ENCODE data around the gene CNIH2. TPM values are rescaled to one million over a fixed set of nuclear protein-coding genes. Genes with fewer than 3 reads are reported as not detected.
A peak's percentile ranks its signal among the peaks of the same experiment; 100 is the strongest.

CNIH2 gene
- total and polyA plus RNA-seq, 7 experiments from 2014 or later: 1.3 to 12.3 (median 2.9) TPM; not detected in 2

- CTCF ChIA-PET: interaction anchor here (0.6 to 4.7 kb wide), 3 partner anchors 20 to 106 kb away, joined by 3 to 52 read pairs (median 15); no protein-coding TSS in a partner anchor
- intact Hi-C loops (cut with micrococcal nuclease): no loop called here
Measured at GRCh38 chr11:66331542-66332370, 53.8 kb downstream of the CNIH2 start.

GRCh38 chr11:66332371-66333219, 54.6 kb downstream of the CNIH2 start:
- Histone ChIP-seq H3K9me3 (ENCODE audit: control insufficient read depth in 2 of 3, low read length in 3 of 3) (no peaks in the 10 kb centered on the region), H3K27ac (ENCODE audit: low read depth, low read length) (no peak overlapping the region), H3K4me1 (ENCODE audit: control insufficient read depth in 2 of 2, insufficient read depth in 2 of 2, low read length in 2 of 2) (peaks cover 25 to 29% of the 10 kb centered on the region in 2 donors), H3K27me3 (ENCODE audit: control insufficient read depth in 2 of 2, insufficient read depth in 2 of 2, low read length in 2 of 2) (no peaks in the 10 kb centered on the region), H3K36me3 (ENCODE audit: control insufficient read depth in 2 of 3, insufficient read depth in 3 of 3, low read length in 3 of 3) (peaks cover 0 to 23% (median 0%) of the 10 kb centered on the region in 3 experiments), H3K4me3 (ENCODE audit: low read length) (no peak overlapping the region)
- H3K27ac Mint-ChIP-seq: peak overlapping the region in 1 of 9 donors; percentile 26
- no peaks in the 10 kb centered on the region for H3K9me3 Mint-ChIP-seq
- peaks cover 0 to 2% (median 0%) of the 10 kb centered on the region in 5 donors for H3K27me3 Mint-ChIP-seq
- peaks cover 9 to 28% (median 26%) of the 10 kb centered on the region in 7 donors for H3K4me1 Mint-ChIP-seq
- ChIA-PET CTCF (interaction anchor here (2.0 to 4.7 kb wide), 2 partner anchors 21 to 54 kb away, joined by 15 to 52 read pairs; no protein-coding TSS in a partner anchor), POLR2A (interaction anchor here (1.1 to 1.2 kb wide), 2 partner anchors 9 to 20 kb away, joined by 3 to 4 read pairs; no protein-coding TSS in a partner anchor)
- ATAC-seq: no peak
- peak overlapping the region in 3 of 10 donors; percentile 4 to 79 (median 16) for H3K4me3 Mint-ChIP-seq
- peaks cover 0 to 4% (median 0%) of the 10 kb centered on the region in 5 donors for H3K36me3 Mint-ChIP-seq
- intact Hi-C loops (cut with micrococcal nuclease): no loop called here
- DNase-seq: no peak

More at GRCh38 chr11:66331542-66332370, 53.8 kb downstream of the CNIH2 start:
- no peaks in the 10 kb centered on the region for H3K9me3 Mint-ChIP-seq
- H3K27me3 Mint-ChIP-seq: peaks cover 0 to 2% (median 0%) of the 10 kb centered on the region in 5 donors
- no peak overlapping the region for H3K27ac ChIP-seq (ENCODE audit: low read depth, low read length)
- no peak overlapping the region for H3K4me3 ChIP-seq (ENCODE audit: low read length)
- H3K27me3 ChIP-seq (ENCODE audit: control insufficient read depth in 2 of 2, insufficient read depth in 2 of 2, low read length in 2 of 2): no peaks in the 10 kb centered on the region
- peaks cover 30 to 35% of the 10 kb centered on the region in 2 donors for H3K4me1 ChIP-seq (ENCODE audit: control insufficient read depth in 2 of 2, insufficient read depth in 2 of 2, low read length in 2 of 2)
- DNase-seq (no peak), ATAC-seq (no peak)
- peaks cover 0 to 16% (median 0%) of the 10 kb centered on the region in 3 experiments for H3K36me3 ChIP-seq (ENCODE audit: control insufficient read depth in 2 of 3, insufficient read depth in 3 of 3, low read length in 3 of 3)
- peaks cover 15 to 34% (median 29%) of the 10 kb centered on the region in 7 donors for H3K4me1 Mint-ChIP-seq
- peaks cover 0 to 4% (median 0%) of the 10 kb centered on the region in 5 donors for H3K36me3 Mint-ChIP-seq
- H3K4me3 Mint-ChIP-seq: no peak overlapping the region
- POLR2A ChIA-PET: interaction anchor here (1.1 to 1.2 kb wide), 3 partner anchors 10 to 19 kb away, joined by 3 to 7 read pairs (median 4); partner anchors contain the start of gene B4GAT1
- no peaks in the 10 kb centered on the region for H3K9me3 ChIP-seq (ENCODE audit: control insufficient read depth in 2 of 3, low read length in 3 of 3)
- H3K27ac Mint-ChIP-seq: no peak overlapping the region

GRCh38 chr11:66333220-66333877, 55.4 kb downstream of the CNIH2 start:
- peaks cover 1 to 21% (median 19%) of the 10 kb centered on the region in 7 donors for H3K4me1 Mint-ChIP-seq
- H3K36me3 ChIP-seq (ENCODE audit: control insufficient read depth in 2 of 3, insufficient read depth in 3 of 3, low read length in 3 of 3): peaks cover 0 to 30% (median 0%) of the 10 kb centered on the region in 3 experiments
- peak overlapping the region in 2 of 10 donors; percentile 4 to 16 for H3K4me3 Mint-ChIP-seq
- peaks cover 0 to 2% (median 0%) of the 10 kb centered on the region in 5 donors for H3K27me3 Mint-ChIP-seq
- no peak overlapping the region for H3K4me3 ChIP-seq (ENCODE audit: low read length)
- no peaks in the 10 kb centered on the region for H3K9me3 ChIP-seq (ENCODE audit: control insufficient read depth in 2 of 3, low read length in 3 of 3)
- POLR2A ChIA-PET: interaction anchor here (1.1 kb wide), 1 partner anchor 21 kb away, joined by 4 read pairs; no protein-coding TSS in a partner anchor
- no peaks in the 10 kb centered on the region for H3K27me3 ChIP-seq (ENCODE audit: control insufficient read depth in 2 of 2, insufficient read depth in 2 of 2, low read length in 2 of 2)
- CTCF ChIA-PET: interaction anchor here (3.9 kb wide), 1 partner anchor 22 kb away, joined by 26 read pairs; no protein-coding TSS in a partner anchor
- ATAC-seq (no peak), DNase-seq (no peak)
- H3K4me1 ChIP-seq (ENCODE audit: control insufficient read depth in 2 of 2, insufficient read depth in 2 of 2, low read length in 2 of 2): peaks cover 18 to 22% of the 10 kb centered on the region in 2 donors
- no peak overlapping the region for H3K27ac Mint-ChIP-seq
- H3K9me3 Mint-ChIP-seq: no peaks in the 10 kb centered on the region
- no peak overlapping the region for H3K27ac ChIP-seq (ENCODE audit: low read depth, low read length)
- intact Hi-C loops (cut with micrococcal nuclease): no loop called here
- peaks cover 0 to 4% (median 0%) of the 10 kb centered on the region in 5 donors for H3K36me3 Mint-ChIP-seq

Other genes starting within 250 kb of the CNIH2 start
- not detected for gene GAL3ST3, start 229.0 kb upstream of the CNIH2 start, total RNA-seq
- gene GAL3ST3, start 229.0 kb upstream of the CNIH2 start, polyA plus RNA-seq: not detected
- gene SF3B2, start 225.8 kb upstream of the CNIH2 start, total RNA-seq: 100 to 1,000 TPM; 163 to 248 (median 206) TPM
- gene SF3B2, start 225.8 kb upstream of the CNIH2 start, polyA plus RNA-seq: 100 to 1,000 TPM in 1 of 2 donors, 10 to 100 TPM in 1; 81.8 to 140 TPM
- gene PACS1, start 207.9 kb upstream of the CNIH2 start, total RNA-seq: 100 to 1,000 TPM; 100 to 314 (median 252) TPM
- gene PACS1, start 207.9 kb upstream of the CNIH2 start, polyA plus RNA-seq: 100 to 1,000 TPM in 1 of 2 donors, 10 to 100 TPM in 1; 48.0 to 116 TPM
- gene KLC2, start 20.5 kb upstream of the CNIH2 start, total RNA-seq: 10 to 100 TPM; 26.7 to 53.6 (median 41.5) TPM
- 1 to 10 TPM; 5.5 to 7.6 TPM for gene KLC2, start 20.5 kb upstream of the CNIH2 start, polyA plus RNA-seq
- 100 to 1,000 TPM in 1 of 5 experiments, 10 to 100 TPM in 4; 60.6 to 151 (median 70.7) TPM for gene RAB1B, start 9.5 kb upstream of the CNIH2 start, total RNA-seq
- 10 to 100 TPM; 11.3 to 13.5 TPM for gene RAB1B, start 9.5 kb upstream of the CNIH2 start, polyA plus RNA-seq
- 10 to 100 TPM; 25.0 to 66.2 (median 33.3) TPM for gene YIF1A, start 11.0 kb downstream of the CNIH2 start, total RNA-seq
- gene YIF1A, start 11.0 kb downstream of the CNIH2 start, polyA plus RNA-seq: 10 to 100 TPM; 49.3 to 49.5 TPM
- under 1 TPM in 2 of 5 experiments, not detected in 3; 0.11 to 0.29 TPM for gene TMEM151A, start 13.7 kb downstream of the CNIH2 start, total RNA-seq
- not detected for gene TMEM151A, start 13.7 kb downstream of the CNIH2 start, polyA plus RNA-seq
- 1 to 10 TPM in 4 of 5 experiments, under 1 TPM in 1; 0.36 to 4.6 (median 1.8) TPM for gene CD248, start 38.9 kb downstream of the CNIH2 start, total RNA-seq
- gene CD248, start 38.9 kb downstream of the CNIH2 start, polyA plus RNA-seq: 10 to 100 TPM; 10.6 to 10.9 TPM
- 10 to 100 TPM in 3 of 5 experiments, 1 to 10 TPM in 2; 1.4 to 22.9 (median 12.3) TPM for gene RIN1, start 58.3 kb downstream of the CNIH2 start, total RNA-seq
- 1 to 10 TPM; 2.6 to 9.1 TPM for gene RIN1, start 58.3 kb downstream of the CNIH2 start, polyA plus RNA-seq
- 10 to 100 TPM; 35.9 to 50.8 (median 48.4) TPM for gene BRMS1, start 66.9 kb downstream of the CNIH2 start, total RNA-seq
- 10 to 100 TPM; 56.7 to 73.5 TPM for gene BRMS1, start 66.9 kb downstream of the CNIH2 start, polyA plus RNA-seq
- 10 to 100 TPM in 2 of 5 experiments, 1 to 10 TPM in 3; 2.2 to 11.8 (median 7.6) TPM for gene B4GAT1, start 69.5 kb downstream of the CNIH2 start, total RNA-seq
- gene B4GAT1, start 69.5 kb downstream of the CNIH2 start, polyA plus RNA-seq: 10 to 100 TPM; 13.5 to 18.2 TPM
- 10 to 100 TPM in 3 of 5 experiments, 1 to 10 TPM in 2; 6.0 to 18.9 (median 12.0) TPM for gene SLC29A2, start 93.6 kb downstream of the CNIH2 start, total RNA-seq
- 1 to 10 TPM; 2.7 to 6.2 TPM for gene SLC29A2, start 93.6 kb downstream of the CNIH2 start, polyA plus RNA-seq
- gene NPAS4, start 142.9 kb downstream of the CNIH2 start, total RNA-seq: under 1 TPM in 1 of 5 experiments, not detected in 4; 0.53 TPM
- not detected for gene NPAS4, start 142.9 kb downstream of the CNIH2 start, polyA plus RNA-seq
- 10 to 100 TPM; 23.5 to 64.1 (median 24.0) TPM for gene MRPL11, start 160.7 kb downstream of the CNIH2 start, total RNA-seq
- gene MRPL11, start 160.7 kb downstream of the CNIH2 start, polyA plus RNA-seq: 10 to 100 TPM; 83.2 to 89.3 TPM
- 10 to 100 TPM; 10.6 to 27.3 (median 18.6) TPM for gene PELI3, start 188.7 kb downstream of the CNIH2 start, total RNA-seq
- gene PELI3, start 188.7 kb downstream of the CNIH2 start, polyA plus RNA-seq: 1 to 10 TPM; 5.2 to 8.4 TPM
- gene DPP3, start 202.3 kb downstream of the CNIH2 start, total RNA-seq: 10 to 100 TPM; 15.8 to 75.7 (median 19.4) TPM
- gene DPP3, start 202.3 kb downstream of the CNIH2 start, polyA plus RNA-seq: 10 to 100 TPM; 18.6 to 22.2 TPM
- 10 to 100 TPM; 16.9 to 38.2 (median 23.6) TPM for gene BBS1, start 232.5 kb downstream of the CNIH2 start, total RNA-seq
- gene BBS1, start 232.5 kb downstream of the CNIH2 start, polyA plus RNA-seq: 10 to 100 TPM in 1 of 2 donors, 1 to 10 TPM in 1; 9.6 to 13.9 TPM

Data from naive thymus-derived CD4-positive, alpha-beta T cell (primary cell).